SK-N-SH (cell line): ENCODE measurements around the gene CIT. TPM values are rescaled to one million over a fixed set of nuclear protein-coding genes. Genes with fewer than 3 reads are reported as not detected.

ENCODE experiments used
- CTCF ChIA-PET: fragments of 300-600, 350-600 bp; formaldehyde crosslinking; extraction: SDS; loops from one replicate; lab custom pipeline; 2021; lab: Yijun Ruan, JAX
- POLR2A ChIA-PET: fragments of 350-600 bp; sonication (Branson Sonifier 250); formaldehyde crosslinking; extraction: SDS; loops from one replicate; lab custom pipeline; 2020; ENCODE audit warnings: antibody characterized with exemption, inconsistent platforms; lab: Yijun Ruan, JAX
- DNase-seq: peaks from one replicate; pipeline ENCODE4 v3.0.0; 2012
- H2AFZ ChIP-seq: fragments of 200-600 bp; sonication (generic); 2 replicates; pipeline ENCODE4 v1.8.1; 2016; ENCODE audit warnings: antibody characterized with exemption, mild to moderate bottlenecking, low read depth
- H3F3A ChIP-seq: fragments of 200-600 bp; sonication (generic); replicated peaks from 2 replicates; pipeline ENCODE3; 2016; ENCODE audit warnings: antibody characterized with exemption, mild to moderate bottlenecking; ENCODE audit not compliant: insufficient read depth
- H3K27ac ChIP-seq, 2 experiments: fragments of 200-500 bp in 1 of 2; fragments of 200-600 bp in 1 of 2; sonication (Bioruptor generic) in 1 of 2; sonication (generic), shearing (Covaris generic) in 1 of 2; 2 replicates each; pipeline versions ENCODE4 v1.5.1 to v1.6.1; 2014 to 2016; ENCODE audit warnings: low read depth in 2 of 2, inconsistent platforms in 1 of 2, low read length in 1 of 2, mild to moderate bottlenecking in 1 of 2, mixed read lengths in 1 of 2
- H3K27me3 ChIP-seq: fragments of 200-600 bp; sonication (generic), shearing (Covaris generic); 2 replicates; pipeline ENCODE4 v1.6.1; 2016; ENCODE audit warnings: mixed run types; ENCODE audit not compliant: insufficient read depth
- H3K36me3 ChIP-seq, 2 experiments: fragments of 200-500 bp in 1 of 2; fragments of 200-600 bp in 1 of 2; sonication (Bioruptor generic) in 1 of 2; sonication (generic) in 1 of 2; replicated peaks in 1 of 2; 2 replicates each; pipeline versions ENCODE3 to v1.5.1; 2014 to 2016; ENCODE audit warnings: low read length in 1 of 2, mild to moderate bottlenecking in 1 of 2; ENCODE audit not compliant: insufficient read depth in 2 of 2, control insufficient read depth in 1 of 2
- H3K4me1 ChIP-seq, 2 experiments: fragments of 200-500 bp in 1 of 2; fragments of 200-600 bp in 1 of 2; sonication (Bioruptor generic) in 1 of 2; sonication (generic), shearing (Covaris generic) in 1 of 2; 2 replicates each; pipeline versions ENCODE4 v1.5.1 to v1.6.1; 2014 to 2016; ENCODE audit warnings: low read depth in 1 of 2, low read length in 1 of 2, mixed run types in 1 of 2; ENCODE audit not compliant: insufficient read depth in 2 of 2, control insufficient read depth in 1 of 2
- H3K4me2 ChIP-seq: fragments of 200-600 bp; sonication (generic), shearing (Covaris generic); 2 replicates; pipeline ENCODE4 v1.6.1; 2017; ENCODE audit warnings: mixed run types
- H3K4me3 ChIP-seq, 2 experiments: fragments of 200-500 bp in 1 of 2; fragments of 200-600 bp in 1 of 2; sonication (Bioruptor generic) in 1 of 2; sonication (generic), shearing (Covaris generic) in 1 of 2; 2 replicates each; pipeline versions ENCODE4 v1.5.1 to v1.8.1; 2014 to 2016; ENCODE audit warnings: low read depth in 2 of 2, inconsistent platforms in 1 of 2, low read length in 1 of 2, mild to moderate bottlenecking in 1 of 2, mixed read lengths in 1 of 2, moderate library complexity in 1 of 2
- H3K79me2 ChIP-seq: fragments of 200-600 bp; sonication (generic); 2 replicates; pipeline ENCODE4 v1.8.1; 2017; ENCODE audit warnings: mild to moderate bottlenecking; ENCODE audit not compliant: insufficient read depth
- H3K9ac ChIP-seq: fragments of 200-600 bp; sonication (generic); 2 replicates; pipeline ENCODE4 v1.6.1; 2017; ENCODE audit warnings: mixed run types
- H3K9me2 ChIP-seq: fragments of 200-600 bp; sonication (generic); 2 replicates; pipeline ENCODE4 v1.6.1; 2017; ENCODE audit warnings: mixed run types
- H3K9me3 ChIP-seq: fragments of 200-600 bp; sonication (generic); 2 replicates; pipeline ENCODE4 v1.6.1; 2017; ENCODE audit warnings: mixed run types, mild to moderate bottlenecking, moderate library complexity
- H4K20me1 ChIP-seq: fragments of 200-600 bp; sonication (generic); 2 replicates; pipeline ENCODE4 v1.6.1; 2017; ENCODE audit warnings: mild to moderate bottlenecking, mixed run types; ENCODE audit not compliant: insufficient read depth
- ELF1 ChIP-seq: IDR thresholded peaks from 2 replicates; pipeline ENCODE4 v1.4.0; 2012
- EP300 ChIP-seq, 2 experiments: IDR thresholded peaks; 2 replicates each; pipeline versions ENCODE4 v1.4.0 to v1.6.1; 2012; ENCODE audit warnings: borderline replicate concordance in 1 of 2, low read depth in 1 of 2, low read length in 1 of 2
- EZH2phosphoT487 ChIP-seq: fragments of 200-600 bp; sonication (generic); IDR thresholded peaks from 2 replicates; pipeline ENCODE4 v1.6.1; 2017; ENCODE audit warnings: low read depth, mixed run types, mild to moderate bottlenecking, antibody characterized with exemption, moderate library complexity, borderline replicate concordance
- FOSL2 ChIP-seq: IDR thresholded peaks from 2 replicates; pipeline ENCODE4 v1.4.0; 2012; ENCODE audit warnings: low read depth, mild to moderate bottlenecking, moderate library complexity, borderline replicate concordance
- FOXM1 ChIP-seq: IDR thresholded peaks from 2 replicates; pipeline ENCODE4 v1.4.0; 2012; ENCODE audit warnings: low read depth, mild to moderate bottlenecking
- GABPA ChIP-seq: IDR thresholded peaks from 2 replicates; pipeline ENCODE4 v1.4.0; 2012; ENCODE audit warnings: low read depth, mild to moderate bottlenecking
- JUND ChIP-seq: IDR thresholded peaks from 2 replicates; pipeline ENCODE4 v1.4.0; 2012
- MXI1 ChIP-seq: IDR thresholded peaks from 2 replicates; pipeline ENCODE4 v1.6.1; 2012; ENCODE audit warnings: mild to moderate bottlenecking, low read depth, low read length, improper control_type of control experiment
- NFIC ChIP-seq: IDR thresholded peaks from 2 replicates; pipeline ENCODE4 v1.4.0; 2012; ENCODE audit warnings: borderline replicate concordance
- NRF1 ChIP-seq: IDR thresholded peaks from 2 replicates; pipeline ENCODE4 v1.6.1; 2012; ENCODE audit warnings: low read depth, mild to moderate bottlenecking, low read length
- RAD21 ChIP-seq: IDR thresholded peaks from 2 replicates; pipeline ENCODE4 v1.6.1; 2012; ENCODE audit warnings: mild to moderate bottlenecking, low read length
- REST ChIP-seq: IDR thresholded peaks from 2 replicates; pipeline ENCODE4 v1.6.1; 2012; ENCODE audit warnings: mild to moderate bottlenecking, low read depth, low read length, moderate library complexity
- RXRA ChIP-seq: IDR thresholded peaks from 2 replicates; pipeline ENCODE4 v1.4.0; 2012; ENCODE audit warnings: low read depth, mild to moderate bottlenecking, borderline replicate concordance
- TEAD4 ChIP-seq: IDR thresholded peaks from 2 replicates; pipeline ENCODE4 v1.4.0; 2012; ENCODE audit warnings: mild to moderate bottlenecking, borderline replicate concordance; ENCODE audit not compliant: insufficient read depth
- USF1 ChIP-seq: IDR thresholded peaks from 2 replicates; pipeline ENCODE4 v1.4.0; 2012; ENCODE audit warnings: low read depth, borderline replicate concordance
- USF2 ChIP-seq: fragments of 150-350 bp; IDR thresholded peaks from 2 replicates; pipeline ENCODE4 v1.6.1; 2017; ENCODE audit warnings: antibody characterized with exemption, low read length, low read depth, borderline replicate concordance
- ZBTB33 ChIP-seq: IDR thresholded peaks from 2 replicates; pipeline ENCODE4 v1.4.0; 2012; ENCODE audit warnings: low read depth, borderline replicate concordance
- WGBS: methylation state at CpG from one replicate; pipeline ENCODE4 v1.1.6; 2017; ENCODE audit warnings: low lambda C conversion rate; 5-methylcytosine and 5-hydroxymethylcytosine counted together
- polyA plus RNA-seq, 3 experiments: library from polyadenylated mRNA; depleted of rRNA; stranded (reverse); fragments of >200 nt; gene quantifications; 2 replicates each; pipeline ENCODE4 v1.2.3, GENCODE V29; 2012

Gene CIT
- polyA plus RNA-seq, 1 of the 3 experiments (the other 2 are of a cell fraction), result 7.7 TPM

GRCh38 chr12:119666226-119666795 lies 210.8 kb downstream of the CIT start:
- peaks cover 35% of the 10 kb centered on the region for H3K79me2 ChIP-seq
- WGBS, result 79% methylated on average over 2 of the region's 2 CpGs
- no peak for DNase-seq
- ChIA-PET CTCF (interaction anchor here (1.8 kb wide), 1 partner anchor 17 kb away, joined by 10 read pairs; no protein-coding TSS in a partner anchor), POLR2A (interaction anchor here (0.6 kb wide), 1 partner anchor 1682 kb away, joined by 7 read pairs; no protein-coding TSS in a partner anchor)
- H3K4me3 ChIP-seq, result no peak overlapping the region
- H3K9me2 ChIP-seq, result no peaks in the 10 kb centered on the region
- no peak overlapping the region for H3K9ac ChIP-seq
- H3K9me3 ChIP-seq, result no peaks in the 10 kb centered on the region
- no peaks in the 10 kb centered on the region for H4K20me1 ChIP-seq
- TF ChIP-seq NRF1 (no peak), FOSL2 (no peak), MXI1 (no peak), EP300 (IDR thresholded peaks at IDR 0.05; ENCODE audit: borderline replicate concordance in 1 of 2, low read depth in 1 of 2, low read length in 1 of 2) (no peak), REST (no peak), JUND (no peak), NFIC (no peak), ELF1 (no peak)
- no peaks in the 10 kb centered on the region for H3K27me3 ChIP-seq
- H3K4me1 ChIP-seq, result peaks cover 6 to 7% of the 10 kb centered on the region in 2 experiments; a peak in 3 of 4 replicates
- peaks cover 12 to 13% of the 10 kb centered on the region in 2 experiments for H3K36me3 ChIP-seq
- H3K27ac ChIP-seq, result no peak overlapping the region
- H3K4me2 ChIP-seq, result no peak overlapping the region
- no peak overlapping the region for H2AFZ ChIP-seq
- H3F3A ChIP-seq, result peaks cover 4% of the 10 kb centered on the region

GRCh38 chr12:119665164-119665929 lies 211.8 kb downstream of the CIT start:
- Histone ChIP-seq H3K9ac (no peak overlapping the region), H3K4me2 (no peak overlapping the region), H3K4me3 (no peak overlapping the region), H3K27me3 (no peaks in the 10 kb centered on the region), H4K20me1 (no peaks in the 10 kb centered on the region), H2AFZ (no peak overlapping the region), H3K9me3 (no peaks in the 10 kb centered on the region), H3K4me1 (peaks cover 6 to 7% of the 10 kb centered on the region in 2 experiments; a peak in 3 of 4 replicates), H3K79me2 (peaks cover 25% of the 10 kb centered on the region), H3F3A (peaks cover 4% of the 10 kb centered on the region), H3K27ac (no peak overlapping the region), H3K9me2 (no peaks in the 10 kb centered on the region), H3K36me3 (peaks cover 3 to 6% of the 10 kb centered on the region in 2 experiments)
- WGBS, result 75% methylated on average over 4 of the region's 4 CpGs
- CTCF ChIA-PET, result interaction anchor here (0.9 to 1.8 kb wide), 2 partner anchors 16 to 115 kb away, joined by 3 to 10 read pairs; no protein-coding TSS in a partner anchor
- POLR2A ChIA-PET, result no interaction called here
- DNase-seq, result no peak
- TF ChIP-seq USF2 (no peak), USF1 (no peak), ZBTB33 (no peak), GABPA (no peak), MXI1 (no peak), RXRA (no peak), RAD21 (no peak), EZH2phosphoT487 (no peak), FOXM1 (no peak), TEAD4 (no peak), FOSL2 (no peak)
